ENCODE data around the gene NPBWR2. TPM values are rescaled to one million over a fixed set of nuclear protein-coding genes. Genes with fewer than 3 reads are reported as not detected.
A peak's percentile ranks its signal among the peaks of the same experiment; 100 is the strongest.

NPBWR2 gene
- total RNA-seq, 1 donor from 2014 or later = not detected

DNA sequence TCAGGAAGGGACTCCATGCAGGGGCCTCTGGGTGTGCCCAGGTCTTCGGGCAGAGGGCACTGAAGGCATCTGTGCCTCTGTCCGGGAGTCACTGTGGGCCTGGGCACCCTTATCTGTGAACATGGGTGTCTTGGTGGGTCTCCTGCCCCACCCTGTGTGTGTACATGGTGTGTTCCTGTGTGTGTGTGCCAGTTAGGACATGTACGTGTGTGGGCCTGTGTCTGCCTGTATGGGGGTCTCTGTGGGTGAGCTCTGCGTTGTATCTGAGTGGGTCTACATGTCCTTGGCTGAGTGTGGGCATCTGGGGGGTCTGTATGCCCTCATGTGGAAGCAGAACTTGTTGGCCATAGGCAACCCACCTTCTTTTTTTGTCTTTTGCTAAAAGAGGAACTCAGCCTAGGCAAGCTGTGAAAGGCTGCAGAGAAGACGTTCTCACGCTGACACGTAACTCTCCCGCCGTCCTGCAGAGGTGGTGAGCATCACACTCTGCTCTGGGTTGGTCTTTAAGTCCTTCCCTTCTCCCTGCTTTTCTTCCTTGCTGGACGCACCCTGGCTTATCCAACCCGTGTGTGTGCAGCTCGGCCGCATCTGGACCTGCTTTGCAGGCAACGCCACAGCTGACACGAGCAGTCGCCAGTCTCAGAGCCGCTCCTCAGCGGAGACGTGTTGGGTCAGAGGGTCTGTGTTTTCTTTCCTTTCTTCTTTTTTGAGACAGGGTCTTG lies 532 bp upstream of the NPBWR2 start:
- Histone ChIP-seq H3K79me2 (ENCODE audit: insufficient read depth, low read length) (no peaks in the 10 kb centered on the region), H2AFZ (ENCODE audit: low read depth, low read length) (no peak overlapping the region), H3K27me3 (ENCODE audit: insufficient read depth, low read length) (peaks cover 8% of the 10 kb centered on the region), H3K4me2 (ENCODE audit: low read length) (no peak overlapping the region), H4K20me1 (ENCODE audit: insufficient read depth, low read length) (no peaks in the 10 kb centered on the region), H3K9me3 (ENCODE audit: insufficient read depth, low read depth, low read length) (no peaks in the 10 kb centered on the region), H3K27ac (ENCODE audit: low read depth, low read length) (no peak overlapping the region), H3K9ac (ENCODE audit: low read length) (no peak overlapping the region), H3K36me3 (ENCODE audit: insufficient read depth, low read length) (no peaks in the 10 kb centered on the region), H3K4me1 (ENCODE audit: insufficient read depth, low read length) (no peaks in the 10 kb centered on the region), H3K4me3 (ENCODE audit: insufficient read depth, low read depth, low read length) (no peak overlapping the region)
- H3K36me3 Mint-ChIP-seq (ENCODE audit: low read depth, unreplicated experiment) = no peaks in the 10 kb centered on the region
- H3K4me3 Mint-ChIP-seq (ENCODE audit: unreplicated experiment) = no peak overlapping the region
- TF ChIP-seq EZH2 (IDR thresholded peaks at IDR 0.05; ENCODE audit: insufficient read depth, low read length) = no peak
- TF ChIP-seq, protein P1, sequence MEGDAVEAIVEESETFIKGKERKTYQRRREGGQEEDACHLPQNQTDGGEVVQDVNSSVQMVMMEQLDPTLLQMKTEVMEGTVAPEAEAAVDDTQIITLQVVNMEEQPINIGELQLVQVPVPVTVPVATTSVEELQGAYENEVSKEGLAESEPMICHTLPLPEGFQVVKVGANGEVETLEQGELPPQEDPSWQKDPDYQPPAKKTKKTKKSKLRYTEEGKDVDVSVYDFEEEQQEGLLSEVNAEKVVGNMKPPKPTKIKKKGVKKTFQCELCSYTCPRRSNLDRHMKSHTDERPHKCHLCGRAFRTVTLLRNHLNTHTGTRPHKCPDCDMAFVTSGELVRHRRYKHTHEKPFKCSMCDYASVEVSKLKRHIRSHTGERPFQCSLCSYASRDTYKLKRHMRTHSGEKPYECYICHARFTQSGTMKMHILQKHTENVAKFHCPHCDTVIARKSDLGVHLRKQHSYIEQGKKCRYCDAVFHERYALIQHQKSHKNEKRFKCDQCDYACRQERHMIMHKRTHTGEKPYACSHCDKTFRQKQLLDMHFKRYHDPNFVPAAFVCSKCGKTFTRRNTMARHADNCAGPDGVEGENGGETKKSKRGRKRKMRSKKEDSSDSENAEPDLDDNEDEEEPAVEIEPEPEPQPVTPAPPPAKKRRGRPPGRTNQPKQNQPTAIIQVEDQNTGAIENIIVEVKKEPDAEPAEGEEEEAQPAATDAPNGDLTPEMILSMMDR (IDR thresholded peaks at IDR 0.05; ENCODE audit: insufficient read depth, low read depth, low read length) = no peak
- H3K27ac Mint-ChIP-seq (ENCODE audit: unreplicated experiment) = no peak overlapping the region
- DNase-seq (ENCODE audit: low read depth) = no peak
- H3K27me3 Mint-ChIP-seq (ENCODE audit: low read depth, unreplicated experiment) = peaks cover 51% of the 10 kb centered on the region
- peaks cover 3% of the 10 kb centered on the region for H3K4me1 Mint-ChIP-seq (ENCODE audit: low read depth, unreplicated experiment)
- H3K9me3 Mint-ChIP-seq (ENCODE audit: unreplicated experiment) = no peaks in the 10 kb centered on the region
- no peak for FAIRE-seq

DNA sequence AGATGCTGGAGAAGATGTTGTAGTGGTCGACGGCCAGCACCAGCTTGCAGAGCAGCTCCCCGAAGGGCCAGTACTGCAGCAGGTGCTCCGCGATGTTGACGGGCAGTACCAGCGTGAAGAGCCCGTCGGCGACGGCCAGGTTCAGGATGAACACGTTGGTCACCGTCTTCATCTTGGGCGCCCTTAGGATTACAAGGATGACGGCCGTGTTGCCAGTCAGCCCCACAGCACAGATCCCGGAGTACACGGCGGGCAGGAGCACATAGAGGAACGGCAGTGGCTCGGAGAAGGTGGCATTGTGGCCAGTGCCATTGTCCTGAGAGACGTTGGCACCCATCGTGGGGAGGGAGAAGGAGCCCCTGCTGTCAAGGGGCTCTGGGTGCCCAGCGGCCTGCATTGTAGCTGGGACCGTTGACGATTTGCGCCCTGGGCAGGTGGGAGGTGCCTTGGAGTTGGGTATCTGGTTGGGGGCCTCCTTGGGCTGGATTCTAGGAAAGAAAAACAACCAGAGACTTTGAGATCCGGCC lies 867 bp downstream of the NPBWR2 start:
- H3K4me3 ChIP-seq (ENCODE audit: insufficient read depth, low read depth, low read length) = no peak overlapping the region

More for the DNA sequence above, 867 bp downstream of the NPBWR2 start:
- H3K27ac ChIP-seq (ENCODE audit: low read depth, low read length) = no peak overlapping the region
- H3K36me3 Mint-ChIP-seq (ENCODE audit: low read depth, unreplicated experiment) = no peaks in the 10 kb centered on the region
- no peak for DNase-seq (ENCODE audit: low read depth)
- FAIRE-seq = no peak
- no peaks in the 10 kb centered on the region for H3K4me1 ChIP-seq (ENCODE audit: insufficient read depth, low read length)
- H2AFZ ChIP-seq (ENCODE audit: low read depth, low read length) = no peak overlapping the region
- TF ChIP-seq, protein P1 (IDR thresholded peaks at IDR 0.05; ENCODE audit: insufficient read depth, low read depth, low read length) = no peak
- no peak for TF ChIP-seq EZH2 (IDR thresholded peaks at IDR 0.05; ENCODE audit: insufficient read depth, low read length)
- peak overlapping the region; percentile 41 for H3K27ac Mint-ChIP-seq (ENCODE audit: unreplicated experiment)
- H3K79me2 ChIP-seq (ENCODE audit: insufficient read depth, low read length) = no peaks in the 10 kb centered on the region
- no peaks in the 10 kb centered on the region for H3K36me3 ChIP-seq (ENCODE audit: insufficient read depth, low read length)
- no peak overlapping the region for H3K9ac ChIP-seq (ENCODE audit: low read length)
- peaks cover 49% of the 10 kb centered on the region for H3K27me3 Mint-ChIP-seq (ENCODE audit: low read depth, unreplicated experiment)
- H3K4me1 Mint-ChIP-seq (ENCODE audit: low read depth, unreplicated experiment) = no peaks in the 10 kb centered on the region
- no peaks in the 10 kb centered on the region for H3K9me3 Mint-ChIP-seq (ENCODE audit: unreplicated experiment)
- H4K20me1 ChIP-seq (ENCODE audit: insufficient read depth, low read length) = no peaks in the 10 kb centered on the region
- peaks cover 15% of the 10 kb centered on the region for H3K27me3 ChIP-seq (ENCODE audit: insufficient read depth, low read length)
- no peak overlapping the region for H3K4me3 Mint-ChIP-seq (ENCODE audit: unreplicated experiment)
- no peaks in the 10 kb centered on the region for H3K9me3 ChIP-seq (ENCODE audit: insufficient read depth, low read depth, low read length)
- no peak overlapping the region for H3K4me2 ChIP-seq (ENCODE audit: low read length)

All from astrocyte (in vitro differentiated cells and primary cell).